SU-DHL-6 (cell line): ENCODE measurements around the gene NRN1L.

ENCODE experiments used
- CTCF ChIP-seq: fragments of 200-600 bp; sonication (generic); IDR thresholded peaks from one replicate; pipeline ENCODE4 v1.5.1; 2017; ENCODE audit warnings: antibody characterized with exemption, mild to moderate bottlenecking, low read length, moderate library complexity; ENCODE audit not compliant: insufficient read depth, poor library complexity, severe bottlenecking
- EZH2phosphoT487 ChIP-seq: fragments of 200-600 bp; sonication (generic), shearing (Covaris generic); conservative IDR thresholded peaks from 2 replicates; pipeline ENCODE4 v1.6.1; 2018; ENCODE audit warnings: mild to moderate bottlenecking, antibody characterized with exemption, low read length, moderate library complexity, mixed read lengths

- TF ChIP-seq CTCF: no peak
- TF ChIP-seq EZH2phosphoT487: no peak
These were observed 2.1 kb upstream of the NRN1L start for GRCh38 chr16:67882374-67883145.
